SU-DHL-6 (cell line): ENCODE measurements around the gene CCER1.

ENCODE experiments used
- EZH2phosphoT487 ChIP-seq: fragments of 200-600 bp; sonication (generic), shearing (Covaris generic); conservative IDR thresholded peaks from 2 replicates; pipeline ENCODE4 v1.6.1; 2018; ENCODE audit warnings: mild to moderate bottlenecking, antibody characterized with exemption, low read length, moderate library complexity, mixed read lengths
- TF ChIP-seq, protein P1 (sequence below): fragments of 200-600 bp; sonication (generic); IDR thresholded peaks from one replicate; pipeline ENCODE4 v1.5.1; 2017; ENCODE audit warnings: antibody characterized with exemption, mild to moderate bottlenecking, low read length, moderate library complexity; ENCODE audit not compliant: insufficient read depth, poor library complexity, severe bottlenecking

DNA sequence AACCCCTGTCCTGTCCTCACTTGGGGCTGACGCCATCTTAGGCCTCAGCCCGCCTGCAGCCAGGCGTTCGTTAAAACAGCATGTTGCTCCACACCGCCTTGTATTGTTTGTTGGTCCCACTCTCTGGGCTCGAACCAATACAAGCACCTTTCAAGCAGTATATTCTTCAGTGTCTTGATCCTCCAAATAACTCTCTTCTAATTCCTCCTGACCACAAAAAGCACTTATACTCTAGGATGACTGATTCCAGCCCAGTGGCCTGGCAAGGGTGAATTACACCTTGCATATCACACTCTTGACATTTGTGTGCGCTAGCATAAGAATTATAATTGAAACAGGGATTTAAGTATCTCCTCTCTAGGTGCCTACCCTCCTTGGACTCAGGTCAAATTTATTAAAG lies 7.1 kb downstream of the CCER1 start:
- TF ChIP-seq EZH2phosphoT487, result no peak
- TF ChIP-seq, protein P1, sequence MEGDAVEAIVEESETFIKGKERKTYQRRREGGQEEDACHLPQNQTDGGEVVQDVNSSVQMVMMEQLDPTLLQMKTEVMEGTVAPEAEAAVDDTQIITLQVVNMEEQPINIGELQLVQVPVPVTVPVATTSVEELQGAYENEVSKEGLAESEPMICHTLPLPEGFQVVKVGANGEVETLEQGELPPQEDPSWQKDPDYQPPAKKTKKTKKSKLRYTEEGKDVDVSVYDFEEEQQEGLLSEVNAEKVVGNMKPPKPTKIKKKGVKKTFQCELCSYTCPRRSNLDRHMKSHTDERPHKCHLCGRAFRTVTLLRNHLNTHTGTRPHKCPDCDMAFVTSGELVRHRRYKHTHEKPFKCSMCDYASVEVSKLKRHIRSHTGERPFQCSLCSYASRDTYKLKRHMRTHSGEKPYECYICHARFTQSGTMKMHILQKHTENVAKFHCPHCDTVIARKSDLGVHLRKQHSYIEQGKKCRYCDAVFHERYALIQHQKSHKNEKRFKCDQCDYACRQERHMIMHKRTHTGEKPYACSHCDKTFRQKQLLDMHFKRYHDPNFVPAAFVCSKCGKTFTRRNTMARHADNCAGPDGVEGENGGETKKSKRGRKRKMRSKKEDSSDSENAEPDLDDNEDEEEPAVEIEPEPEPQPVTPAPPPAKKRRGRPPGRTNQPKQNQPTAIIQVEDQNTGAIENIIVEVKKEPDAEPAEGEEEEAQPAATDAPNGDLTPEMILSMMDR, result no peak
